HepG2 (cell line): Measurements from ENCODE around the gene SNED1. TPM values are rescaled to one million over a fixed set of nuclear protein-coding genes. Genes with fewer than 3 reads are reported as not detected.

ENCODE experiments used
- ATAC-seq: fragments of 200-7000 bp; cut with Tn5 transposase; 3 replicates; pipeline ENCODE4 v1.9.1; 2020; ENCODE audit warnings: mild to moderate bottlenecking, moderate library complexity
- BruUV-seq: library from RNA; stranded (reverse); fragments of 400-500 nt; replicated peaks from 2 replicates; lab custom pipeline; 2021; lab: Mats Ljungman, UMichigan
- CTCF ChIA-PET: fragments of 300-600 bp; formaldehyde crosslinking; extraction: SDS; loops from one replicate; lab custom pipeline; 2021; ENCODE audit warnings: low total read pairs, inconsistent platforms, low intra/inter-chr PET ratio; lab: Yijun Ruan, JAX
- POLR2A ChIA-PET: fragments of 350-600 bp; sonication (Branson Sonifier 250); formaldehyde crosslinking; loops from one replicate; lab custom pipeline; 2020; ENCODE audit warnings: antibody characterized with exemption, inconsistent platforms; lab: Yijun Ruan, JAX
- DNase-seq: peaks from one replicate; pipeline ENCODE4 v3.0.0-alpha.2; 2015; ENCODE audit warnings: low spot score
- FAIRE-seq: peaks from 3 replicates; lab custom pipeline; 2011; peaks lifted over from hg19 to GRCh38; lab: Jason Lieb, UNC
- H2AFZ ChIP-seq: one replicate; pipeline ENCODE4 v1.6.1; 2011; ENCODE audit warnings: low read length, inconsistent platforms
- H3K27ac ChIP-seq: fragments of 300-600 bp; 3 replicates; pipeline ENCODE4 v1.8.0; 2011; ENCODE audit warnings: mixed run types, mild to moderate bottlenecking, mixed read lengths, low read length, inconsistent platforms; ENCODE audit not compliant: insufficient read depth; ENCODE audit errors: extremely low read length
- H3K27me3 ChIP-seq, 2 experiments: fragments of 200-600 bp in 1 of 2; 2 replicates in 1 of 2; 3 replicates in 1 of 2; pipeline versions ENCODE4 v1.6.0 to v1.8.0; 2011; ENCODE audit warnings: low read length in 2 of 2, mild to moderate bottlenecking in 2 of 2, moderate library complexity in 2 of 2, inconsistent platforms in 1 of 2; ENCODE audit not compliant: insufficient read depth in 2 of 2, control insufficient read depth in 1 of 2
- H3K36me3 ChIP-seq, 2 experiments: fragments of 200-600 bp in 1 of 2; replicated peaks in 1 of 2; 2 replicates in 1 of 2; 3 replicates in 1 of 2; pipeline versions ENCODE4 v1.5.1 to v1.8.0; 2011; ENCODE audit warnings: low read length in 2 of 2, inconsistent platforms in 1 of 2; ENCODE audit not compliant: insufficient read depth in 2 of 2, control insufficient read depth in 1 of 2
- H3K4me1 ChIP-seq: 2 replicates; pipeline ENCODE4 v1.5.1; 2012; ENCODE audit warnings: low read length, inconsistent platforms; ENCODE audit not compliant: insufficient read depth
- H3K4me2 ChIP-seq: 2 replicates; pipeline ENCODE4 v1.6.0; 2011; ENCODE audit warnings: low read depth, low read length, inconsistent platforms
- H3K4me3 ChIP-seq, 3 experiments: fragments of 200-600 bp in 1 of 3; sonication (generic), shearing (Covaris generic) in 1 of 3; replicated peaks in 1 of 3; 2 replicates each; pipeline ENCODE4 v1.5.1; 2011 to 2016; ENCODE audit warnings: low read length in 3 of 3, inconsistent platforms in 2 of 3, low read depth in 2 of 3, mild to moderate bottlenecking in 2 of 3, control low read depth in 1 of 3, mixed read lengths in 1 of 3; ENCODE audit not compliant: insufficient read depth in 1 of 3
- H3K79me2 ChIP-seq: one replicate; pipeline ENCODE4 v1.6.1; 2011; ENCODE audit warnings: low read length, inconsistent platforms; ENCODE audit not compliant: insufficient read depth
- H3K9ac ChIP-seq: 2 replicates; pipeline ENCODE4 v1.6.0; 2011; ENCODE audit warnings: mild to moderate bottlenecking, low read depth, low read length, inconsistent platforms; ENCODE audit not compliant: insufficient read depth
- H3K9me3 ChIP-seq: 2 replicates; pipeline ENCODE4 v1.5.1; 2012; ENCODE audit warnings: mild to moderate bottlenecking, low read length
- H4K20me1 ChIP-seq: 2 replicates; pipeline ENCODE4 v1.6.0; 2011; ENCODE audit warnings: inconsistent platforms, mild to moderate bottlenecking, low read length, moderate library complexity; ENCODE audit not compliant: insufficient read depth
- BCL6 ChIP-seq: IDR thresholded peaks from 2 replicates; pipeline ENCODE4 v1.6.1; 2016; ENCODE audit warnings: missing genetic modification reagents, missing compliant biosample characterization
- DR1 ChIP-seq: sonication (generic); formaldehyde crosslinking; IDR thresholded peaks from 2 replicates; pipeline ENCODE4 v1.8.0; 2021; ENCODE audit warnings: mild to moderate bottlenecking, missing genetic modification reagents, inconsistent platforms
- GLI4 ChIP-seq: sonication (generic); formaldehyde crosslinking; IDR thresholded peaks from 2 replicates; pipeline ENCODE4 v1.5.1; 2020; ENCODE audit warnings: missing genetic modification reagents, mild to moderate bottlenecking, moderate library complexity, borderline replicate concordance
- HBP1 ChIP-seq: IDR thresholded peaks from 2 replicates; pipeline ENCODE4 v1.6.1; 2016; ENCODE audit warnings: low read depth, control low read depth
- NFE2 ChIP-seq: sonication (generic); formaldehyde crosslinking; IDR thresholded peaks from 2 replicates; pipeline ENCODE4 v1.4.0; 2020; ENCODE audit warnings: missing genetic modification reagents
- PAWR ChIP-seq: sonication (generic); formaldehyde crosslinking; IDR thresholded peaks from 2 replicates; pipeline ENCODE4 v1.4.0; 2020; ENCODE audit warnings: missing genetic modification reagents, mild to moderate bottlenecking, borderline replicate concordance
- RBFOX2 ChIP-seq: fragments of 200-400 bp; formaldehyde crosslinking; IDR thresholded peaks from 2 replicates; pipeline ENCODE4 v1.6.1; 2017; ENCODE audit warnings: low read depth, mild to moderate bottlenecking, low read length
- SMARCE1 ChIP-seq: fragments of 450-650 bp; IDR thresholded peaks from 2 replicates; pipeline ENCODE4 v1.6.1; 2017; ENCODE audit warnings: borderline replicate concordance
- TSC22D2 ChIP-seq: sonication (generic); formaldehyde crosslinking; IDR thresholded peaks from 2 replicates; pipeline ENCODE4 v1.5.1; 2020; ENCODE audit warnings: missing genetic modification reagents, mild to moderate bottlenecking, borderline replicate concordance
- USF2 ChIP-seq, 2 experiments: sonication (generic) in 1 of 2; formaldehyde crosslinking in 1 of 2; IDR thresholded peaks; 2 replicates each; pipeline versions ENCODE4 v1.5.1 to v1.6.1; 2011 to 2020; ENCODE audit warnings: borderline replicate concordance in 1 of 2, low read depth in 1 of 2, low read length in 1 of 2, mild to moderate bottlenecking in 1 of 2, missing genetic modification reagents in 1 of 2, moderate library complexity in 1 of 2
- XBP1 ChIP-seq: sonication (generic); formaldehyde crosslinking; IDR thresholded peaks from 2 replicates; pipeline ENCODE4 v1.5.0; 2020; ENCODE audit warnings: missing genetic modification reagents
- ZBTB10 ChIP-seq: sonication (generic); formaldehyde crosslinking; IDR thresholded peaks from 2 replicates; pipeline ENCODE4 v1.4.0; 2020; ENCODE audit warnings: missing genetic modification reagents, borderline replicate concordance
- ZNF644 ChIP-seq: IDR thresholded peaks from 2 replicates; pipeline ENCODE4 v1.6.1; 2016; ENCODE audit warnings: low read depth
- WGBS: methylation state at CpG from one replicate; pipeline ENCODE4 v1.1.6; 2017; ENCODE audit warnings: low lambda C conversion rate; 5-methylcytosine and 5-hydroxymethylcytosine counted together
- in situ Hi-C: cut with HindIII; loops from 2 replicates; pipeline ENCODE4 v1.10.0; 2017; ENCODE audit warnings: low pct_unique_long_range_greater_than_20kb; ENCODE audit not compliant: extremely low pct_ligation_motif_present
- intact Hi-C: fragments of 100-400 bp; cut with micrococcal nuclease; formaldehyde crosslinking; loops from one replicate; pipeline ENCODE4 v1.10.0; 2022; ENCODE audit not compliant: unreplicated experiment
- polyA plus RNA-seq, 8 experiments: library from polyadenylated mRNA; depleted of rRNA in 3 of 8; stranded (reverse) in 7 of 8; unstranded in 1 of 8; fragments of >200 nt; fragmentation: Illumina TruSeq in 4 of 8; extraction: Trizol in 4 of 8; gene quantifications; 2 replicates each; pipeline versions ENCODE4 v1.2.1 to v1.2.3, GENCODE V29; 2011 to 2016; ENCODE audit warnings: low read depth in 4 of 8, missing spikeins in 1 of 8, mixed read lengths in 1 of 8; ENCODE audit not compliant: insufficient read depth in 1 of 8
- total RNA-seq, 5 experiments: library from RNA; depleted of rRNA; stranded (reverse); fragments of >200 nt; fragmentation: Illumina TruSeq; extraction: Trizol; gene quantifications; 2 replicates each; pipeline ENCODE4 v1.2.3, GENCODE V29; 2016; ENCODE audit warnings: low read depth in 1 of 5

SNED1 gene
- total and polyA plus RNA-seq, 2 of the 13 experiments (the other 11 are each of a cell fraction or from before 2014, with no cell fraction given), result 0.15 to 0.65 TPM

DNA sequence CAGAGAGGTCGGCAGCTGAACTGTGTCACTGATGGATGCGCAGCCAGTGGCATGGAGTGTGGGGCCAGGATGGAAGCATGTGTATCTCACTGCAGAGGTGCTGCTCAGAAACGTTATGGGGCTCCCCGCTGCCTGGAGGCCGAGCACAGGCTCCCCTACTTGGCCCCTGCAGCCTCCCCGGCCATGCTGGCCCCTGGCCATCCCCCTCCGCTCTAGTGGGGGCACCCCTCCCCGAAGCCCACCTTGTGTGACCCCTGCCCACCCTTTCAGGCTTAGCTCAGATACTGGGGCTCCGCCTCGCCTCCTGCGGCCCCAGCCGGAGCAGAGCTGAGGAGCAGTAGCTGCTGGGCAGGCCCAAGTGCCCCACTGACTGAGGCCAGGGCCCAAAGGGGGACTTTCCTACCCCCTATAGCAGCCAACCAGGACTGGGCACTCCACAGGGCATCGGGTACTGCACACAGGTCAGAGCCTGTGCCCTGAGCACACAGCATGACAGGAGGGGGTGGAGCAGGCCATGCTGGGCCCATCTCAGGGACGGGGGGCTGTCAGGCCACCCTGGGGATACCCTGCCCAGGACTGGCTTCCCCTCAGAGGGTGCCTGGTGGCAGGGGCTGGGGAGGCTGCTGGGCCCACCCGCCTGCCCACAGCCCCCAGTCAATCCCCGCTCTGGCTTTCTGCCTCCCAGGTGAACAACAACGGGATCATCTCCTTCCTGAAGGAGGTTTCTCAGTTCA is 31.3 kb downstream of the SNED1 start:
- Histone ChIP-seq H3K9me3 (peaks cover 26% of the 10 kb centered on the region), H3K9ac (no peak overlapping the region), H2AFZ (no peak overlapping the region), H3K4me1 (peaks cover 8% of the 10 kb centered on the region; the same call in 1 of the 2 replicates), H3K4me2 (no peak overlapping the region), H3K4me3 (no peak overlapping the region), H3K79me2 (no peaks in the 10 kb centered on the region), H3K27me3 (no peaks in the 10 kb centered on the region; a peak in 1 of 5 replicates), H3K27ac (no peak overlapping the region), H4K20me1 (no peaks in the 10 kb centered on the region), H3K36me3 (no peaks in the 10 kb centered on the region)
- CTCF ChIA-PET, result no interaction called here
- WGBS, result 61% methylated on average over 13 of the region's 17 CpGs
- intact Hi-C loops (no loop called here), in situ Hi-C loops (no loop called here)
- BruUV-seq, result no TSS peak
- DNase-seq (no peak), FAIRE-seq (no peak), ATAC-seq (no peak; the same call in 2 of the 3 replicates)
- POLR2A ChIA-PET, result no interaction called here
- TF ChIP-seq USF2 (IDR thresholded peaks at IDR 0.05; ENCODE audit: low read depth, low read length) (no peak), USF2 (CRISPR knock-in tag; IDR thresholded peaks at IDR 0.05; ENCODE audit: borderline replicate concordance) (no peak), ZBTB10 (CRISPR knock-in tag) (no peak), NFE2 (no peak), RBFOX2 (no peak), HBP1 (CRISPR knock-in tag) (no peak), PAWR (CRISPR knock-in tag) (no peak), TSC22D2 (CRISPR knock-in tag) (no peak), XBP1 (no peak), ZNF644 (CRISPR knock-in tag) (no peak), GLI4 (no peak), SMARCE1 (no peak), BCL6 (CRISPR knock-in tag) (no peak), DR1 (CRISPR knock-in tag) (no peak)
